A549 (cell line): ENCODE results near the gene PPP3CA.

Experiments used
- CTCF ChIP-seq: fragments of >200 bp; sonication (Bioruptor Twin); formaldehyde crosslinking; IDR thresholded peaks from 3 replicates; pipeline ENCODE4 v1.5.1; 2016
- POLR2A ChIP-seq: IDR thresholded peaks from 2 replicates; pipeline ENCODE4 v1.6.1; 2012; ENCODE audit warnings: mild to moderate bottlenecking, low read length
- RCOR1 ChIP-seq: fragments of 150-350 bp; IDR thresholded peaks from 2 replicates; pipeline ENCODE4 v1.6.1; 2014; ENCODE audit warnings: antibody characterized with exemption, low read length, low read depth
- REST ChIP-seq: fragments of 200-600 bp; sonication (generic); IDR thresholded peaks from 2 replicates; pipeline ENCODE4 v1.6.1; 2016; ENCODE audit warnings: antibody characterized with exemption, mild to moderate bottlenecking, moderate library complexity
- USF2 ChIP-seq: fragments of 450-650 bp; IDR thresholded peaks from 2 replicates; pipeline ENCODE4 v1.6.1; 2014; ENCODE audit warnings: antibody characterized with exemption
- ZNF302 ChIP-seq: fragments of 250-450 bp; sonication (Bioruptor Pico); IDR thresholded peaks from 2 replicates; pipeline ENCODE4 v1.9.0; 2021; ENCODE audit warnings: inconsistent platforms, mild to moderate bottlenecking, moderate library complexity

- TF ChIP-seq REST (no peak), CTCF (no peak), POLR2A (no peak), USF2 (no peak), ZNF302 (CRISPR knock-in tag) (no peak), RCOR1 (no peak)
These were observed 47.3 kb downstream of the PPP3CA start for GRCh38 chr4:101299899-101300540.
